Activated T-cell treated with anti-CD3 and anti-CD28 coated beads, Interleukin-2, amount 50 U/mL, for 72 hours (primary cell): ENCODE measurements around the gene SLC25A29. TPM values are rescaled to one million over a fixed set of nuclear protein-coding genes. Genes with fewer than 3 reads are reported as not detected.

ENCODE experiments used
- ATAC-seq, 2 donors: fragments of 150-1000 bp; cut with Tn5 transposase; replicated peaks in 1 of 2; 2 replicates each; pipeline ENCODE4 v1.10.0; 2021; ENCODE audit warnings: moderate library complexity in 2 of 2, mild to moderate bottlenecking in 1 of 2
- DNase-seq, 2 donors: peaks; one replicate each; pipeline ENCODE4 v3.0.0; 2021 to 2022; ENCODE audit warnings: mixed read lengths in 1 of 2
- H3K27ac Mint-ChIP-seq: one replicate; pipeline ENCODE4 v1.8.0; 2022; ENCODE audit warnings: mild to moderate bottlenecking, moderate library complexity, mixed read lengths
- H3K27me3 Mint-ChIP-seq: one replicate; pipeline ENCODE4 v1.8.0; 2022; ENCODE audit warnings: low read depth, mixed read lengths
- H3K36me3 Mint-ChIP-seq, 2 donors: one replicate each; pipeline ENCODE4 v1.8.0; 2022; ENCODE audit warnings: mixed read lengths in 2 of 2, mild to moderate bottlenecking in 1 of 2; ENCODE audit not compliant: insufficient read depth in 2 of 2
- H3K4me1 Mint-ChIP-seq: one replicate; pipeline ENCODE4 v1.8.0; 2022; ENCODE audit warnings: low read depth, mixed read lengths
- H3K4me3 Mint-ChIP-seq, 2 donors: one replicate each; pipeline ENCODE4 v1.8.0; 2022; ENCODE audit warnings: mild to moderate bottlenecking in 2 of 2, mixed read lengths in 2 of 2, moderate library complexity in 2 of 2
- H3K9me3 Mint-ChIP-seq, 2 donors: one replicate each; pipeline ENCODE4 v1.8.0; 2022; ENCODE audit warnings: mixed read lengths in 2 of 2
- total RNA-seq, 2 donors: library from RNA; stranded (reverse); gene quantifications; one replicate each; pipeline ENCODE4 v1.2.3, GENCODE V29; 2022

The SLC25A29 gene
- total RNA-seq, 2 donors from 2014 or later: 22.7 to 47.2 TPM

- Mint-ChIP-seq H3K27ac (peak overlapping the region; percentile 74), H3K9me3 (no peaks in the 10 kb centered on the region), H3K36me3 (peaks cover 0 to under 1% of the 10 kb centered on the region in 2 donors), H3K27me3 (no peaks in the 10 kb centered on the region), H3K4me3 (no peak overlapping the region), H3K4me1 (no peaks in the 10 kb centered on the region)
- no peak for ATAC-seq
- DNase-seq: no peak
Observed at GRCh38 chr14:100327128-100327527, 20.9 kb upstream of the SLC25A29 start.

GRCh38 chr14:100325958-100326357 is 19.7 kb upstream of the SLC25A29 start:
- H3K4me3 Mint-ChIP-seq: no peak overlapping the region
- H3K27ac Mint-ChIP-seq: peak overlapping the region; percentile 39
- no peaks in the 10 kb centered on the region for H3K4me1 Mint-ChIP-seq
- H3K36me3 Mint-ChIP-seq: no peaks in the 10 kb centered on the region
- DNase-seq (no peak), ATAC-seq (no peak)
- H3K27me3 Mint-ChIP-seq: no peaks in the 10 kb centered on the region
- no peaks in the 10 kb centered on the region for H3K9me3 Mint-ChIP-seq

- H3K27ac Mint-ChIP-seq: peak overlapping the region; percentile 7
- H3K36me3 Mint-ChIP-seq: no peaks in the 10 kb centered on the region
- no peak overlapping the region for H3K4me3 Mint-ChIP-seq
- ATAC-seq (no peak), DNase-seq (no peak)
- no peaks in the 10 kb centered on the region for H3K9me3 Mint-ChIP-seq
- H3K27me3 Mint-ChIP-seq: peaks cover 4% of the 10 kb centered on the region
- H3K4me1 Mint-ChIP-seq: no peaks in the 10 kb centered on the region
Observed at GRCh38 chr14:100325231-100325632, 19.0 kb upstream of the SLC25A29 start.

- Mint-ChIP-seq H3K9me3 (no peaks in the 10 kb centered on the region), H3K4me3 (no peak overlapping the region), H3K27me3 (peaks cover 8% of the 10 kb centered on the region)
Observed at GRCh38 chr14:100323942-100324307, 17.7 kb upstream of the SLC25A29 start.

GRCh38 chr14:100323121-100323941 is 17.1 kb upstream of the SLC25A29 start, which contains the start of gene SLC25A47:
TSS of gene SLC25A47 (plus strand) at chr14:100323339. CDS start at chr14:100323415, 76 bp downstream.
- no peaks in the 10 kb centered on the region for H3K9me3 Mint-ChIP-seq
- DNase-seq (no peak), ATAC-seq (no peak)
- H3K4me3 Mint-ChIP-seq: no peak within 1 kb of the TSS
- no peaks in the 10 kb centered on the region for H3K36me3 Mint-ChIP-seq
- peaks cover 8% of the 10 kb centered on the region for H3K27me3 Mint-ChIP-seq
- peak within 1 kb of the TSS; percentile 16 for H3K27ac Mint-ChIP-seq
- peaks cover 6% of the 10 kb centered on the region for H3K4me1 Mint-ChIP-seq

More at GRCh38 chr14:100323942-100324307, 17.7 kb upstream of the SLC25A29 start:
- peaks cover 6% of the 10 kb centered on the region for H3K4me1 Mint-ChIP-seq
- no peak for DNase-seq
- ATAC-seq: no peak
- no peaks in the 10 kb centered on the region for H3K36me3 Mint-ChIP-seq
- peak overlapping the region; percentile 16 for H3K27ac Mint-ChIP-seq

- DNase-seq: no peak
- Mint-ChIP-seq H3K9me3 (no peaks in the 10 kb centered on the region), H3K27me3 (peaks cover 8% of the 10 kb centered on the region), H3K36me3 (no peaks in the 10 kb centered on the region), H3K4me3 (no peak overlapping the region), H3K4me1 (peaks cover 10% of the 10 kb centered on the region), H3K27ac (no peak overlapping the region)
- ATAC-seq: no peak
Observed at GRCh38 chr14:100322138-100322957, 16.1 kb upstream of the SLC25A29 start.

GRCh38 chr14:100321473-100322137 is 15.4 kb upstream of the SLC25A29 start:
- ATAC-seq (no peak), DNase-seq (no peak)
- Mint-ChIP-seq H3K9me3 (no peaks in the 10 kb centered on the region), H3K4me1 (peaks cover 10% of the 10 kb centered on the region), H3K36me3 (no peaks in the 10 kb centered on the region), H3K4me3 (no peak overlapping the region), H3K27ac (no peak overlapping the region), H3K27me3 (peaks cover 8% of the 10 kb centered on the region)

GRCh38 chr14:100320157-100320856 is 14.1 kb upstream of the SLC25A29 start:
- Mint-ChIP-seq H3K36me3 (no peaks in the 10 kb centered on the region), H3K4me1 (peaks cover 10% of the 10 kb centered on the region), H3K9me3 (no peaks in the 10 kb centered on the region), H3K4me3 (no peak overlapping the region), H3K27me3 (peaks cover 8% of the 10 kb centered on the region), H3K27ac (peak overlapping the region; percentile 84)
- no peak for ATAC-seq
- DNase-seq: no peak

- Mint-ChIP-seq H3K4me1 (peaks cover 10% of the 10 kb centered on the region), H3K27ac (no peak overlapping the region), H3K27me3 (peaks cover 8% of the 10 kb centered on the region), H3K9me3 (no peaks in the 10 kb centered on the region), H3K4me3 (peak overlapping the region; percentile 76), H3K36me3 (no peaks in the 10 kb centered on the region)
- DNase-seq (peak; percentile 80 to 81), ATAC-seq (peak; percentile 86 to 89)
Observed at GRCh38 chr14:100317912-100318808, 11.9 kb upstream of the SLC25A29 start.

- H3K27ac Mint-ChIP-seq: no peak overlapping the region
- H3K36me3 Mint-ChIP-seq: no peaks in the 10 kb centered on the region
- no peak for ATAC-seq
- H3K4me3 Mint-ChIP-seq: peak overlapping the region; percentile 76
- no peak for DNase-seq
- H3K4me1 Mint-ChIP-seq: peaks cover 10% of the 10 kb centered on the region
- H3K27me3 Mint-ChIP-seq: peaks cover 8% of the 10 kb centered on the region
- no peaks in the 10 kb centered on the region for H3K9me3 Mint-ChIP-seq
Observed at GRCh38 chr14:100317389-100317788, 11.1 kb upstream of the SLC25A29 start.

- H3K36me3 Mint-ChIP-seq: no peaks in the 10 kb centered on the region
Observed at GRCh38 chr14:100314724-100315123, 8.5 kb upstream of the SLC25A29 start.

More at GRCh38 chr14:100314724-100315123, 8.5 kb upstream of the SLC25A29 start:
- Mint-ChIP-seq H3K4me3 (no peak overlapping the region), H3K27me3 (no peaks in the 10 kb centered on the region), H3K27ac (no peak overlapping the region), H3K4me1 (peaks cover 10% of the 10 kb centered on the region), H3K9me3 (no peaks in the 10 kb centered on the region)
- no peak for ATAC-seq
- no peak for DNase-seq
